HG02970 (cell line): ENCODE measurements around the gene SMKR1.

Experiments
- ATAC-seq: cut with Tn5 transposase; IDR thresholded peaks from one replicate; pipeline ENCODE4 v1.9.1; 2021; ENCODE audit warnings: mild to moderate bottlenecking, moderate library complexity, moderate number of reproducible peaks; ENCODE audit not compliant: unreplicated experiment, low FRiP score

SMKR1 gene

GRCh38 chr7:129561677-129562359, 59.5 kb downstream of the SMKR1 start:
- no peak for ATAC-seq
